Prostate gland (tissue), 2 donors: ENCODE data around the gene SMC1B. TPM values are rescaled to one million over a fixed set of nuclear protein-coding genes. Genes with fewer than 3 reads are reported as not detected.
"Not testable (repeated sequence)": the region's sequence is repeated elsewhere in the genome, so short reads cannot be mapped to it uniquely, and the experiment has no call there.

Experiments
- DNase-seq: peaks from one replicate; pipeline ENCODE4 v3.0.0-alpha.2; 2019; ENCODE audit warnings: low spot score
- H3K27ac ChIP-seq, 2 donors: fragments of 200-600 bp; sonication (generic); 2 replicates each; pipeline ENCODE4 v1.5.1; 2017 to 2019
- H3K27me3 ChIP-seq: fragments of 200-600 bp; sonication (generic); replicated peaks from 2 replicates; pipeline ENCODE4 v1.5.1; 2019; ENCODE audit not compliant: insufficient read depth
- H3K36me3 ChIP-seq, 2 donors: fragments of 200-600 bp; sonication (generic); 1 replicate in 1 of 2; 2 replicates in 1 of 2; pipeline versions ENCODE4 v1.5.1 to v1.8.1; 2017 to 2019
- H3K4me1 ChIP-seq: fragments of 200-600 bp; sonication (generic); replicated peaks from 2 replicates; pipeline ENCODE4 v1.5.1; 2019
- H3K4me3 ChIP-seq, 2 donors: fragments of 200-600 bp; sonication (generic); 2 replicates each; pipeline ENCODE4 v1.5.1; 2017 to 2019
- H3K9me3 ChIP-seq: fragments of 200-600 bp; sonication (generic); 2 replicates; pipeline ENCODE4 v1.5.1; 2017
- POLR2A ChIP-seq: fragments of 450-650 bp; IDR thresholded peaks from one replicate; pipeline ENCODE4 v1.6.1; 2016; ENCODE audit warnings: antibody characterized with exemption, mild to moderate bottlenecking
- POLR2AphosphoS5 ChIP-seq: sonication (generic); formaldehyde crosslinking; IDR thresholded peaks from one replicate; pipeline ENCODE4 v1.6.1; 2017; ENCODE audit warnings: antibody characterized with exemption
- WGBS: methylation state at CpG from one replicate; pipeline ENCODE4 v1.1.5; 2018; 5-methylcytosine and 5-hydroxymethylcytosine counted together
- intact Hi-C: fragments of 100-400 bp; cut with DNase I; formaldehyde crosslinking; loops from one replicate; pipeline ENCODE4 v1.14.2; 2022
- total RNA-seq, 2 donors: library from RNA; depleted of rRNA; stranded (reverse); fragments of >200 nt; gene quantifications; one replicate each; pipeline ENCODE4 v1.1.0, GENCODE V29; 2016
- TF ChIP-seq, protein P1 (sequence below), 4 experiments: fragments of 200-600 bp in 2 of 4; fragments of 450-650 bp in 2 of 4; sonication (generic) in 2 of 4; IDR thresholded peaks; 1 replicate in 3 of 4; 2 replicates in 1 of 4; pipeline ENCODE4 v1.5.1; 2016 to 2019; ENCODE audit warnings: antibody characterized with exemption in 4 of 4, mild to moderate bottlenecking in 2 of 4, moderate library complexity in 2 of 4

The SMC1B gene
- total RNA-seq, 2 donors from 2014 or later = 8.2 TPM; not detected in 1

DNA sequence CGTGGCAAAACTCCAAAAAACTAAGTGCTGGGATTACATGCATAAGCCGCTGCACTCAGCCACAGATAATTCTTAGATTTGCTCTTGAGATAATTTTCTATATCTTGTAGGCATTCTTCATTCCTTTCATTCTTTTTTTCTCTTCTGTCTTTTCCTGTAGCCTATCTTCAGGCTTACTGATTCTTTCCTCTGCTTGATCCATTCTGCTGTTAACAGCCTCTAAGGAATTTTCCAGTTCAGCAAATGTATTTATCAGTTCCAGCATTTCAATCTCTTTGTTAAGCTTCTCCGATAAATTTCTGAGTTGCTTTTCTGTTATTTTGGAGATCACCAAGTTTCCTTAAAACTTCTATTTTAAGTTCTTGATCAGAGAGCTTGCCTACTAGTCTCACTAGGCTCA, 46.7 kb downstream of the SMC1B start:
- no peaks in the 10 kb centered on the region for H3K9me3 ChIP-seq
- H3K4me3 ChIP-seq = no peak overlapping the region
- H3K4me1 ChIP-seq = no peaks in the 10 kb centered on the region
- no peak overlapping the region for H3K27ac ChIP-seq
- no peak for DNase-seq
- H3K36me3 ChIP-seq = no peaks in the 10 kb centered on the region
- H3K27me3 ChIP-seq = no peaks in the 10 kb centered on the region
- WGBS = 76% methylated on average over 3 of the region's 3 CpGs
- intact Hi-C loops = no loop called here
- TF ChIP-seq POLR2AphosphoS5 = no peak

DNA sequence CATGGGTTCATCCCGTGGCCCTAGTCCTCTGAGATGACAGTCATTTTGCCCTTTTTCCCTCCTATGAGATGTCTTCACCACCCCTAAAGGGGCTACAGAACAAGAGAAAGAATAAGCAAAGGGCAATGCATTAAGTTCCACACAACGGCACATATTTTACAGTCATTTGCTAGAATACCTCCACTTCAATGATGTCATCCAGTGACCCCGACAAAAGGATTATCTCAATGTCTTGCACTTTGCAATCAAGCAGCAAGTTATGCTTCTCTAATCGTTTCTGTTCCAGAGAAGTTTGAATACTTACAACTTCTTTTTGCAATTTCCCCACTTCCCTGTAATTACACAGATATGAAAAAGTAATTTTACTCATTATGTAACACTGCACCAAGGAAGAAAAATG, 53.8 kb downstream of the SMC1B start:
- no peaks in the 10 kb centered on the region for H3K27me3 ChIP-seq
- 53% methylated on average over 4 of the region's 4 CpGs for WGBS
- no peak for DNase-seq

DNA sequence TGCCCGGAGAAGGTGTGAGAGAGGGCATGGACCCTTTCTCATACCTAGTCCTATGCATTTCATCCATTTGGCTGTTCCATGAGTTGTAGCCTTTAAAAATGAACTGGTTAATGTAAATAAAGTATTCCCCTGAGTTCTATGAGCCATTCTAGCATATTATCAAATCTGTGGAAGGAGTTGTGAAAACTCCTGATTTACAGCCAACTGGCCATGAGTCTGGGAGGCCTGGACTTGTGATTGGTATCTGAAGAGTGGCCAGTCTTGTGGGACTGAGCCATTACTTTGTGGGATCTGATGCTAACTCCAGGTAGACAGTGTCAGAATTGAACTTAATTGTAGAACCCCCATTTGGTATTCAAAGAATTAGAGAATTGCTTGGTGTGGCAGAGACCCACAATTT, 55.3 kb downstream of the SMC1B start:
- 100% methylated on average over 1 of the region's 1 CpG for WGBS
- Histone ChIP-seq H3K9me3 (no peaks in the 10 kb centered on the region), H3K27ac (no peak overlapping the region), H3K4me3 (no peak overlapping the region), H3K4me1 (no peaks in the 10 kb centered on the region), H3K36me3 (no peaks in the 10 kb centered on the region), H3K27me3 (no peaks in the 10 kb centered on the region)
- TF ChIP-seq, protein P1, sequence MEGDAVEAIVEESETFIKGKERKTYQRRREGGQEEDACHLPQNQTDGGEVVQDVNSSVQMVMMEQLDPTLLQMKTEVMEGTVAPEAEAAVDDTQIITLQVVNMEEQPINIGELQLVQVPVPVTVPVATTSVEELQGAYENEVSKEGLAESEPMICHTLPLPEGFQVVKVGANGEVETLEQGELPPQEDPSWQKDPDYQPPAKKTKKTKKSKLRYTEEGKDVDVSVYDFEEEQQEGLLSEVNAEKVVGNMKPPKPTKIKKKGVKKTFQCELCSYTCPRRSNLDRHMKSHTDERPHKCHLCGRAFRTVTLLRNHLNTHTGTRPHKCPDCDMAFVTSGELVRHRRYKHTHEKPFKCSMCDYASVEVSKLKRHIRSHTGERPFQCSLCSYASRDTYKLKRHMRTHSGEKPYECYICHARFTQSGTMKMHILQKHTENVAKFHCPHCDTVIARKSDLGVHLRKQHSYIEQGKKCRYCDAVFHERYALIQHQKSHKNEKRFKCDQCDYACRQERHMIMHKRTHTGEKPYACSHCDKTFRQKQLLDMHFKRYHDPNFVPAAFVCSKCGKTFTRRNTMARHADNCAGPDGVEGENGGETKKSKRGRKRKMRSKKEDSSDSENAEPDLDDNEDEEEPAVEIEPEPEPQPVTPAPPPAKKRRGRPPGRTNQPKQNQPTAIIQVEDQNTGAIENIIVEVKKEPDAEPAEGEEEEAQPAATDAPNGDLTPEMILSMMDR (IDR thresholded peaks at IDR 0.05) = no peak
- TF ChIP-seq POLR2AphosphoS5 = no peak
- no peak for TF ChIP-seq POLR2A
- intact Hi-C loops = no loop called here
- DNase-seq = no peak

More for the DNA sequence above, 53.8 kb downstream of the SMC1B start:
- intact Hi-C loops = no loop called here
- Histone ChIP-seq H3K9me3 (no peaks in the 10 kb centered on the region), H3K36me3 (no peaks in the 10 kb centered on the region), H3K27ac (no peak overlapping the region), H3K4me3 (no peak overlapping the region), H3K4me1 (no peaks in the 10 kb centered on the region)
- TF ChIP-seq, protein P1 (IDR thresholded peaks at IDR 0.05) = no peak
- TF ChIP-seq POLR2AphosphoS5 (no peak), POLR2A (no peak)

DNA sequence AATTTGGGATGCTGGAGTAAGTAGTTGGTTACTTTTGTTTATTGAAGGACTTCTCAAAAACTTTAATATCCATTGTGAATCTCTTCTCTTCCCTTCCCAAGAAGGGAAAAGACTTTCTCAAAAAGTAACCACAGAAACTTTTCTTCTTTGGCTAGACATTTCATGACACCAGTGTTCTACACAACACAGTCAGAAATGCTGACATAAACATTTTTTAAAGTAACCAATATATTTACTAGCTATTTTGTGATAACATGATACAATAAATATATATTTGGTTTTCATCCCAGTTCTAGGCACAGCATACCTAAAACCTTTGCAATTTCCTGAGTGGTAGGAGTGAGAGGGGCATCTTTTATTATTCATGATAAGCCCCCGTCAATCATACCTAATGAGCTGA, 55.9 kb downstream of the SMC1B start:
- H3K27ac ChIP-seq = no peak overlapping the region
- intact Hi-C loops = no loop called here
- H3K9me3 ChIP-seq = no peaks in the 10 kb centered on the region
- TF ChIP-seq POLR2A = no peak
- no peak for TF ChIP-seq POLR2AphosphoS5
- TF ChIP-seq, protein P1 (IDR thresholded peaks at IDR 0.05) = no peak
- DNase-seq = no peak
- no peaks in the 10 kb centered on the region for H3K36me3 ChIP-seq
- WGBS = 94% methylated on average over 1 of the region's 1 CpG
- H3K4me3 ChIP-seq = no peak overlapping the region
- H3K4me1 ChIP-seq = no peaks in the 10 kb centered on the region
- no peaks in the 10 kb centered on the region for H3K27me3 ChIP-seq

DNA sequence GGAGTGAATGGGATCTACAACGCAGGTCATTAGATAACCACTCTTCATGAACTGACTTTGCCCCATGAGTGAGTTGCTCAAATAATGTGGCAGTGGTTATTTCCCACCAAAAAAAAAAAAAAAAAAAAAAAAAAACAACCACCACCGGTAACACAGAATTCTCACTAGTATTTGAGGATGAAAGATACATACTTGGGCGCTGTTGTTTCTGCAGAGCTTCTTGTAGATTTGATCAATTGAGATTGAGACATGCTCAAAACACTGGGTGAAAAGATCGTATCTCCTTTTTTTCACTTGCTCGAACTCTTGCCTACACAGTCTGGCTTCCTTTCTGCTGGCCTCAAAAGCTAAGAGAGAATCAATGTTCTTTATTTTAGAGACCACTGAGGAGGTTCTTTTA, 59.6 kb downstream of the SMC1B start:
- no peaks in the 10 kb centered on the region for H3K9me3 ChIP-seq
- H3K4me1 ChIP-seq = no peaks in the 10 kb centered on the region
- H3K27ac ChIP-seq = no peak overlapping the region
- no peaks in the 10 kb centered on the region for H3K36me3 ChIP-seq
- H3K27me3 ChIP-seq = no peaks in the 10 kb centered on the region
- no peak for DNase-seq
- intact Hi-C loops = no loop called here
- no peak overlapping the region for H3K4me3 ChIP-seq
- TF ChIP-seq, protein P1 (IDR thresholded peaks at IDR 0.05) = no peak
- no peak for TF ChIP-seq POLR2AphosphoS5
- TF ChIP-seq POLR2A = no peak
- 89% methylated on average over 5 of the region's 5 CpGs for WGBS

DNA sequence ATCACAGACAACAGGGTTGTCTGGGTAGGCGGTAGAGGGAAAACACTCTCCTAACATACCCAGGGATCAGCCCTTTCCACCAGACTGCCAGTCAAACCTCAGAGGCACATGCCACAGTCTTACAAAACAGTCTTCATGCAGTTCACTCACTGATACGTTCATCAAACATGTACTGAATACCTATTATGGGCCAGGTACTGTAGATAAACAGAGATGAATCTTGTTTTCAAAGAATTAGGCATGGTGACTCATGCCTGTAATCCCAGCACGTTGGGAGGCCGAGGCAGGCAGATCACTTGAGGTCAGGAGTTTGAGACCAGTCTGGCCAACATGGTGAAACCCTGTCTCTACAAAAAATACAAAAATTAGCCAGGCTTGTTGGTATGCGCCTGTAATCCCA, 60.6 kb downstream of the SMC1B start:
- H3K4me3 ChIP-seq, H3K9me3 ChIP-seq, DNase-seq, H3K4me1 ChIP-seq, intact Hi-C loops, H3K27me3 ChIP-seq, H3K36me3 ChIP-seq, H3K27ac ChIP-seq: not testable (repeated sequence)
- WGBS = 78% methylated on average over 5 of the region's 5 CpGs
